A673 (cell line): ENCODE data around the gene TFIP11. TPM values are rescaled to one million over a fixed set of nuclear protein-coding genes. Genes with fewer than 3 reads are reported as not detected.

Experiments
- BruUV-seq: library from RNA; stranded (reverse); fragments of 400-500 nt; replicated peaks from 2 replicates; lab custom pipeline; 2021; lab: Mats Ljungman, UMichigan
- CTCF ChIA-PET: fragments of 300-600 bp; sonication (Branson Sonifier 250); formaldehyde crosslinking; loops from one replicate; lab custom pipeline; 2022; ENCODE audit warnings: antibody characterized with exemption; lab: Charles Lee
- POLR2A ChIA-PET: fragments of 300-600 bp; sonication (Branson Sonifier 250); formaldehyde crosslinking; loops from one replicate; lab custom pipeline; 2022; ENCODE audit warnings: antibody characterized with exemption; ENCODE audit not compliant: low non-redundant PET; lab: Charles Lee
- DNase-seq: peaks from one replicate; pipeline ENCODE4 v3.0.0-alpha.2; 2015; ENCODE audit warnings: low spot score
- H3K27ac ChIP-seq: fragments of 200-600 bp; sonication (generic); 2 replicates; pipeline ENCODE4 v1.5.1; 2016; ENCODE audit warnings: mixed run types, low read depth, mild to moderate bottlenecking, mixed read lengths, antibody characterized with exemption, low read length; ENCODE audit not compliant: poor library complexity, severe bottlenecking
- H3K27me3 ChIP-seq: fragments of 200-600 bp; sonication (generic); replicated peaks from 2 replicates; pipeline ENCODE4 v1.6.1; 2017; ENCODE audit warnings: mixed run types, low read depth, mild to moderate bottlenecking, mixed read lengths, antibody characterized with exemption, low read length; ENCODE audit not compliant: insufficient read depth, poor library complexity
- H3K36me3 ChIP-seq: fragments of 200-600 bp; sonication (generic); 2 replicates; pipeline ENCODE4 v1.6.1; 2016; ENCODE audit warnings: mixed run types, mild to moderate bottlenecking, mixed read lengths, antibody characterized with exemption, low read length; ENCODE audit not compliant: insufficient read depth, poor library complexity, severe bottlenecking
- H3K4me1 ChIP-seq: fragments of 200-600 bp; sonication (generic); 2 replicates; pipeline ENCODE4 v1.6.1; 2017; ENCODE audit warnings: mixed run types, mild to moderate bottlenecking, mixed read lengths, antibody characterized with exemption, low read length; ENCODE audit not compliant: insufficient read depth, poor library complexity, severe bottlenecking
- H3K4me3 ChIP-seq: fragments of 200-600 bp; sonication (generic); 2 replicates; pipeline ENCODE4 v1.5.1; 2016; ENCODE audit warnings: low read depth, mixed run types, mild to moderate bottlenecking, mixed read lengths, low read length; ENCODE audit not compliant: poor library complexity, severe bottlenecking
- H3K9me3 ChIP-seq: fragments of 200-600 bp; sonication (generic); 2 replicates; pipeline ENCODE4 v1.6.1; 2016; ENCODE audit warnings: mixed run types, low read depth, mild to moderate bottlenecking, mixed read lengths, antibody characterized with exemption, low read length; ENCODE audit not compliant: poor library complexity, severe bottlenecking
- EZH2 ChIP-seq: fragments of 200-600 bp; sonication (generic); IDR thresholded peaks from 2 replicates; pipeline ENCODE4 v1.6.1; 2017; ENCODE audit warnings: borderline replicate concordance, low read depth, mild to moderate bottlenecking, mixed read lengths, antibody characterized with exemption, low read length; ENCODE audit not compliant: poor library complexity, severe bottlenecking
- intact Hi-C: fragments of 100-400 bp; cut with micrococcal nuclease; formaldehyde crosslinking; loops from one replicate; pipeline ENCODE4 v1.10.0; 2022; ENCODE audit not compliant: unreplicated experiment
- total RNA-seq: library from RNA; stranded (reverse); gene quantifications from 2 replicates; pipeline ENCODE4 v1.2.3, GENCODE V29; 2021
- TF ChIP-seq, protein P1 (sequence below): fragments of 300-800, 200-600 bp; sonication (generic); conservative IDR thresholded peaks from 2 replicates; pipeline ENCODE4 v1.5.1; 2017; ENCODE audit warnings: low read depth, mild to moderate bottlenecking, antibody characterized with exemption, low read length, moderate library complexity, mixed read lengths

TFIP11 gene
- total RNA-seq, 1 experiment from 2014 or later, result 46.4 TPM

DNA sequence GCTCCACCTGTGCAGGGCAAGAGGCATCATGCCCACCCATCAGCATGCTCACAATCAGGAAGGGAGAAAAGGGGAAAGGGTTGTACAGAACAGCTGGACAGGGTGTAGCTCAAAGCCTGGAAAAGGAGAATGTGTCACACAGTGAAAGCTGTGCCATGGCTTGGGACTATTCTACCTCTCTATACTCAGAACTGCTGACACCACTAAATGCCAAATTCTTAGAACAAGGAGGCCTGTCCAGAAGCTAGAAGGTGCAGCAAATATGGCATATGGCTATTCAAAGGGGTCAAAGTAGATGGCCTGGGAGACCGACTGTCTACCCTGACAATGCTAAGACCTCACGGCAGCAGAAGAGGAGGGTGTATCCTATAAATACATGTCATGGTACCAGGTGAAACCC is 41.5 kb downstream of the TFIP11 start:
- Histone ChIP-seq H3K36me3 (peaks cover 81% of the 10 kb centered on the region), H3K27ac (no peak overlapping the region), H3K9me3 (no peaks in the 10 kb centered on the region), H3K4me3 (no peak overlapping the region), H3K4me1 (no peaks in the 10 kb centered on the region), H3K27me3 (no peaks in the 10 kb centered on the region)
- intact Hi-C loops, result no loop called here
- CTCF ChIA-PET, result no interaction called here
- POLR2A ChIA-PET, result no interaction called here
- TF ChIP-seq EZH2, result no peak
- TF ChIP-seq, protein P1, sequence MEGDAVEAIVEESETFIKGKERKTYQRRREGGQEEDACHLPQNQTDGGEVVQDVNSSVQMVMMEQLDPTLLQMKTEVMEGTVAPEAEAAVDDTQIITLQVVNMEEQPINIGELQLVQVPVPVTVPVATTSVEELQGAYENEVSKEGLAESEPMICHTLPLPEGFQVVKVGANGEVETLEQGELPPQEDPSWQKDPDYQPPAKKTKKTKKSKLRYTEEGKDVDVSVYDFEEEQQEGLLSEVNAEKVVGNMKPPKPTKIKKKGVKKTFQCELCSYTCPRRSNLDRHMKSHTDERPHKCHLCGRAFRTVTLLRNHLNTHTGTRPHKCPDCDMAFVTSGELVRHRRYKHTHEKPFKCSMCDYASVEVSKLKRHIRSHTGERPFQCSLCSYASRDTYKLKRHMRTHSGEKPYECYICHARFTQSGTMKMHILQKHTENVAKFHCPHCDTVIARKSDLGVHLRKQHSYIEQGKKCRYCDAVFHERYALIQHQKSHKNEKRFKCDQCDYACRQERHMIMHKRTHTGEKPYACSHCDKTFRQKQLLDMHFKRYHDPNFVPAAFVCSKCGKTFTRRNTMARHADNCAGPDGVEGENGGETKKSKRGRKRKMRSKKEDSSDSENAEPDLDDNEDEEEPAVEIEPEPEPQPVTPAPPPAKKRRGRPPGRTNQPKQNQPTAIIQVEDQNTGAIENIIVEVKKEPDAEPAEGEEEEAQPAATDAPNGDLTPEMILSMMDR, result no peak
- BruUV-seq, result no TSS peak
- DNase-seq, result no peak

- no peaks in the 10 kb centered on the region for H3K4me1 ChIP-seq
- H3K9me3 ChIP-seq, result no peaks in the 10 kb centered on the region
- ChIA-PET CTCF (no interaction called here), POLR2A (no interaction called here)
- H3K27me3 ChIP-seq, result no peaks in the 10 kb centered on the region
- no peak overlapping the region for H3K4me3 ChIP-seq
- no peak for DNase-seq
- H3K27ac ChIP-seq, result no peak overlapping the region
- intact Hi-C loops, result no loop called here
- no peak for TF ChIP-seq EZH2
- TF ChIP-seq, protein P1, result no peak
- H3K36me3 ChIP-seq, result peaks cover 78% of the 10 kb centered on the region
- no TSS peak for BruUV-seq
Measured at GRCh38 chr22:26466196-26466595, 46.1 kb downstream of the TFIP11 start.

GRCh38 chr22:26464312-26464711 is 48.0 kb downstream of the TFIP11 start:
- TF ChIP-seq EZH2, result no peak
- TF ChIP-seq, protein P1, result no peak
- CTCF ChIA-PET, result no interaction called here
- DNase-seq, result no peak
- H3K27me3 ChIP-seq, result no peaks in the 10 kb centered on the region
- no peaks in the 10 kb centered on the region for H3K9me3 ChIP-seq
- H3K4me3 ChIP-seq, result no peak overlapping the region
- no peak overlapping the region for H3K27ac ChIP-seq
- BruUV-seq, result no TSS peak
- peaks cover 79% of the 10 kb centered on the region for H3K36me3 ChIP-seq
- H3K4me1 ChIP-seq, result no peaks in the 10 kb centered on the region
- POLR2A ChIA-PET, result no interaction called here
- intact Hi-C loops, result no loop called here
